GM19099 (cell line): ENCODE measurements around the gene PRSS56.

ENCODE experiments used
- POLR2A ChIP-seq: IDR thresholded peaks from 3 replicates; pipeline ENCODE4 v1.6.1; 2011; ENCODE audit warnings: low read depth; ENCODE audit not compliant: insufficient read length; ENCODE audit errors: extremely low read depth

The PRSS56 gene

GRCh38 chr2:232539298-232540231 lies 19.4 kb downstream of the PRSS56 start, which contains the start of gene CHRNG:
Gene CHRNG (plus strand): TSS chr2:232539692. CDS start chr2:232539748, 56 bp downstream.
- no peak for TF ChIP-seq POLR2A

- no peak for TF ChIP-seq POLR2A
These were observed 20.4 kb downstream of the PRSS56 start for GRCh38 chr2:232540441-232541041.

GRCh38 chr2:232541195-232541960 lies 21.2 kb downstream of the PRSS56 start:
- no peak for TF ChIP-seq POLR2A

GRCh38 chr2:232541961-232542714 lies 21.9 kb downstream of the PRSS56 start:
- no peak for TF ChIP-seq POLR2A

- no peak for TF ChIP-seq POLR2A
These were observed 22.7 kb downstream of the PRSS56 start for GRCh38 chr2:232542715-232543467.

GRCh38 chr2:232543491-232543890 lies 23.3 kb downstream of the PRSS56 start:
- TF ChIP-seq POLR2A: no peak

- no peak for TF ChIP-seq POLR2A
These were observed 23.9 kb downstream of the PRSS56 start for GRCh38 chr2:232543928-232544631.

GRCh38 chr2:232544674-232545073 lies 24.5 kb downstream of the PRSS56 start:
- no peak for TF ChIP-seq POLR2A

- TF ChIP-seq POLR2A: no peak
These were observed 25.6 kb downstream of the PRSS56 start for GRCh38 chr2:232545511-232546375.

- TF ChIP-seq POLR2A: no peak
These were observed 27.8 kb downstream of the PRSS56 start for GRCh38 chr2:232547991-232548390.

- TF ChIP-seq POLR2A: no peak
These were observed 29.6 kb downstream of the PRSS56 start for GRCh38 chr2:232549655-232550353.
